HTERT RPE-1 (cell line): ENCODE measurements around the gene KISS1R.

Source experiments
- in situ Hi-C: fragments of 300-500 bp; cut with MboI; formaldehyde crosslinking; loops from 4 replicates; pipeline ENCODE4 v1.14.3; 2020; ENCODE audit warnings: low sequenced_read_pairs

KISS1R gene

DNA sequence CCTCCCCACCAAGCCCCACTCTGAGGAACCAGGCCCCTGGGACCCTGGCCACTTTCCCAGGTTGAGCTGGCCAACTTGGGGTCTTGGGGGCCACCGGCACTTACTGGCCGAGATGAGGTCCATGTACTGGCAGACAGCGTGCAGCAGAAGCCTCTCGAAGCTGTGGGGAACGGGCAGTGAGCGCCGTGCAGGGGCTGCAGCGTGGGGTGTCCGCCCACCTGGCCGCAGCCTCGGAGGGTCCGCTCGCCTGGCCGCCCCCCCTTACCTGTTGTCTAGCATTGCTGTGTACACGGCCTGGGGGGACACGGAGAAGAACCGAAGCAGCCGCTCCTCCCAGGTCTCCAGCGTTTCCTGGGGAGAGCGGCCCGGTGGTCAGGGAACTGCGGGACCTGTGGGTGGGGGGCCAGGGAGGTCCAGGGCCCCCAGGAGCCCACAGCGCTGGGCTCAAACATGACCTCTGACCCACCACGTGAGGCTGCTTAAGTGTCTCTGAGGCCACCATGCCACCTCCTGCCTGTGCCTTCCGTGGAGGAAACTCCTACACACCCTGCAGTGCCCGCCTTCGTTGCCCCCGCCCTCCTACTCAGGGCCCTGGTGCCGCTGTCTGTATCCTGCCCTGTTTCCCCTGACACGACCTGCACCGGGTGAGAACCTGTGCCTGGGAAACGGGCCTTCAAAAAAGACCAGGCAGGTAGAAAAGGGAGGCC, 17.6 kb upstream of the KISS1R start:
- in situ Hi-C loops: no loop called here

DNA sequence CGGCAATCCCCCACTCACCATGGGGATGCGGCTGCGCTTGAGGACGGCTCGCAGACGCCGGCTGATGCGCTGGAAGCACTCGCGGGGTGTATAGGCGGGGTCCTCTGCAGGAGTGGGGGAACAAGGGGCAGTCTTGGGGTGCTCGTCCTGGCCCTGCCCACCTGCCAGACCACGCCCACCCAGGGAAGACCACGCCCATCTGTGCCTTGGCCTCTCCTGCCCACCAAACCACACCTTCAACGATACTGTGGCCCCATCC, 17.2 kb upstream of the KISS1R start:
- in situ Hi-C loops: no loop called here

DNA sequence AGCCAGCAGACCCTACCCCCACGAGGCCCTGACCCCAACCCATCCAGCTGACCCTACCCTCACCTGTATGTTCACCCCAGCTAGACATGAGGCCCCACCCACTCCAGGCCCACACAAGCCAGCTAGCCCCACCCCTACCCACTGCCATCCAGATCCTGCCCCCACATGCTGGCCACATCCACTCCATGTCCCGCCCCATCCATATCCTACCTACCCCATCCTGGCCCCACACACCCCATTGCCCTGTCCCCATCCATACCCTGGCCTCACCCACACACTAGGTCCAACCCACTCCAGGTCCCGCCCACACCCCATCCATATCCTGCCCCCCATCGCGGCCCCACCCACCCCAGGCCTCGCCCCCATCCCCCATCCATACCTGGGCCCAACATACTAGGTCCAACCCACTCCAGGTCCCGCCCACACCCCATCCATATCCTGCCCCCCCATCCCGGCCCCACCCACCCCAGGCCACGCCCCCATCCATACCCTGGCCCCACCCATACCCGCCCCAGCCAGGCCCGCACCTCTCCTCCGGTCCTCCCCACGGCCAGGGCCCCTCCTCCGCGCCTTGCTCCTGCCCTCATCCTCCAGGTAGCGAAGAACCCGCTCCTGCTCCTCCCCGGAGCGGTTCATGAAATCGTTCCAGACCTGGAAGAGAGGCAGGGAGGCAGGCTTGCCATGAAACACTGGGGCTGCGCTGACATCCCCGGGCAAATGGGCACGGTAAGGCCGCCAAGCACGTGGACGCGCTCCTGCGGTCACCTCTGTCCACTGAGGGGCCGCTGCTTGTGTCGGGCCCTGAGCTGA, 16.6 kb upstream of the KISS1R start:
- in situ Hi-C loops: no loop called here

DNA sequence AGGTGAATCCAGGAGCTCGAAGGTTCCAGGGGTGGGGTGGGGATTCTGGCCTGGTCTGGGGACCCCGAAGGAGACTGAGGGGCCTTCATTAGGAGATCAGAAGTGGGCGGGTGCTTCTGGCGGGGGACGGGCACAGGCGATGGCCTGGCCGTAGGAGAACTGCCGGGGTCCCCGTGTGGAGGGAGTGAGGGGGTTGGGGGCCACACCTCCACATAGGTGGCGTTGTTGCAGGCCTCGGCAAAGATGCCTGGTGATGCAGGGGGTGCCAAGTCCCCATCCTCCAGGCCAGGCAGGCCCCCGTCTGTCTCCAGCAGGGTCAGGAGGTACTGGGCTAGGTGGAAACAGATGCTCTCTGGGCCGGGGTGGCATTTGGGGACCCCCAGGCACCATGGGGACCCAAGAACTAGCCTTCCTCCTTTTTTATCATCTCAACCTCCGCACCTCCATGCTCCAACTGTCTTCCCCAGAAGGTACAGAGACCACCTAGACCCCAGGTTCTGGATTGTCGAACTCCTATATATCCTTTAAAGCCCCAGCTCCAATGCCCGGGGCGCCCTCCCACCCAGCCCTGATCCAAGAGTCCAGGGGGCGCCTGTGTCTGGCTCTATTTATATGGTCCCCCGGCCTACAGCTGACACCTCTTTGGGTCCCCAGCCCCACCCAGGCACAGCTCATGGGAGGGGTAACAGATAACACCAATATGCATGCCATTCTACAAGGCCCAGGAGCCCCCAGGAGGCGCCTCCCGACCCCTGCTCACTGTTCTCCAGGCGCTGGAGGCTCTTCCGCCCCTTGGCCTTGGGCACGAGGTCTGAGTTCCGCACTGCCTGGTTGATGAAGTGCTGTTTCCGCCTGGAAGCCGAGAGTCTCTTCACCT, 15.7 kb upstream of the KISS1R start:
- in situ Hi-C loops: no loop called here

DNA sequence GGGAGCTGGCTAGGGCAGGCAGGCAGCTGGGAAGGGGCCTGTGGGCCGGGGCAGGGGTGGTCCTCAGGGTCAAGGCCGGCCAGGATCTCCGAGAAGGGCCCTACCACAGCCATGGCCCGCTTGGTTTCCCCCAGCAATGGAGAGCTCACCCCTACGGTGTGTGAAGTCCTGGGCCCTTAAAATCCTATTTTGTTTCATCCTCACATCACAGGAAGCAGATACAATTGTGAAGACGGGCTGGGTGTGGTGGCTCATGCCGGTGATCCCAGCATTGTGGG, 15.1 kb upstream of the KISS1R start:
- in situ Hi-C loops: no loop called here

DNA sequence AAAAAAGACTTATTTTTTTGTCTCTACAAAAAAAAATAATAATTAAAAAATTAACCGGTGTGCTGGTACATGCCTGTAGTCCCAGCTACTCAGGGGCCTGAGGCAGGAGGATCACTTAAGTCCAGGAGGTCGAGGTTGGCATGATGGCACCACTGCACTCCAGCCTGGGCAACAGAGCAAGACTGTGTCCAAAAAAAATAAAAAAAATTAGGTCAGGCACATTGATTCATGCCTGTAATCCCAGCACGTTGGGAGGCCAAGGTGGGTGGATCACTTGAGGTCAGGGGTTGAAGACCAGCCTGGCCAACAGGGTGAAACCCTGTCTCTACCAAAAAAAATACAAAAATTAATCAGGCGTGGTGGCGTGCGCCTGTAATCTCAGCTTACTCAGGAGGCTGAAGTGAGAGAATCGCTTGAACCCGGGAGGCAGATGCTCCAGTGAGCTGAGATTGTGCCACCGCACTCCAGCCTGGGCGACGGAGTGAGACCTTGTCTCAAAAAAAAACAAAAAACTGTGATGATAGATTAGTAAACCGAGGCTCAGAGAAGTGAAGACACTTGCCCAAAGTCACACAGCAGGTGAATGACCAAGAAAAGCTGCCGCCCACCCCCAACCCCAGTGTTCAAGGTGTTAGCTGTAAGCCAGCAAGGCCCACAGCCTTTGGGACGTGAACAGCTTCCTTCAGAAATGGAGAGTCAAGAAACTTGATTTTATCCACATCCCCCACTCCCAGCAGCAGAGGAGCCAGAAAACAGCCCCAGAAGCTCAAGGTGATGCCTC, 14.5 kb upstream of the KISS1R start:
- in situ Hi-C loops: no loop called here

DNA sequence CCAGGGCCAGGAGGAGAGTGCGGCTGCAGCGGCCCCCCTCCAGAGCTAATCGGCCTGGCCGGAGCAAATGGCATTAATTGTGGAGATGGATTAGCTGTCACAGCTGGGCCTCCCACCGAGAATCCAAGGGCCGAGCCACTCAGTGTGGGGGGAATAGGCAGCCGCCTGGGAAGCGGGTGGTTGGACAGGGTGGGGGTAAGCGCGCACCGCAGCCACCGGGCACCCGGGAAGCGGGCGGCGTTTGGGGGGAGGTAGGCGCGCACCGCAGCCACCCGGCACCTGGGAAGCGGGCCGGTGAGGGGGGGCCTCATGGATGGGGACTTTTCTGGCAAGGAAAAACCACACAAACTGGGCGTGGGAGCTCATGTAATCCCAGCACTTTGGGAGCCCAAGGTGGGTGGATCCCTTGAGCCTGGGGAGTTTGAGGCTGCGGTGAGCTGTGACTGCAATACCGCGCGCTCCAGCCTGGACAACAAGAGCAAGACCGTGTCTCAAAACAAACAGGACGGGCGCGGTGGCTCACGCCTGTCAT, 13.8 kb upstream of the KISS1R start:
- in situ Hi-C loops: no loop called here

DNA sequence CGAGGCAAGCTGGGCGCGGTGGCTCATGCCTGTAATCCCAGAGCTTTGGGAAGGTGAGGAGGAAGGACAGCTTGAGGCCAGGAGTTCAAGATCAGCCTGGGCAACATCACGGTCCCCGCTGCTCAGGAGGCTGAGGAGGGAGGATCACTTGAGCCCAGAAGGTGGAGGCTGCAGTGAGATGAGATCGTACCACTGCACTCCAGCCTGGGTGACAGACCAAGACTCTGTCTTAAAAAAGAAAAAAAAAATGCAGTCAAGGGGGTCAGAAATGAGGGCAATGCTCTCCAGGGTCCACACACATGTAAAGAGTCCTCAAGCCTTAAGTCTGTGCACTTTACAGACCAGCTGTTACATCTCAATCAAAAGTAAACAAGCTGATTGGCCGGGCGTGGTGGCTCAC, 12.6 kb upstream of the KISS1R start:
- in situ Hi-C loops: no loop called here

DNA sequence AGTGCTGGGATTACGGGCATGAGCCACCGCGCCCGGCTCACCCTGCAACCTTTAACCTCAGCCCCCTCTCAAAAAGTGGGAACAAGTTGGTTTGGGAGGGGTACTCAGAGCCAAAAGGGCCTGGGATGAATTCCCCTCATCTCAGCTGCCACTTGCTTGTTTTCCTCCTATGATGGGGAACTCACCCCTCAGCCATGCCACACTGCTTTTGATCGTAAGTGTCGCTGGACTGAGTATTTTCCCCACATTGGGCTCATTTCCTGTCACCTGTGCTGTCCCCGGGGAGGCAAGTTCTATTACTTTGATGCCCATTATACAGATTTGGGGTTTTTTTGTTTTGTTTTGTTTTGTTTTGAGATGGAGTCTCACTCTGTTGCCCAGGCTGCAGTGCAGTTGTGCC, 10.7 kb upstream of the KISS1R start:
- in situ Hi-C loops: no loop called here

DNA sequence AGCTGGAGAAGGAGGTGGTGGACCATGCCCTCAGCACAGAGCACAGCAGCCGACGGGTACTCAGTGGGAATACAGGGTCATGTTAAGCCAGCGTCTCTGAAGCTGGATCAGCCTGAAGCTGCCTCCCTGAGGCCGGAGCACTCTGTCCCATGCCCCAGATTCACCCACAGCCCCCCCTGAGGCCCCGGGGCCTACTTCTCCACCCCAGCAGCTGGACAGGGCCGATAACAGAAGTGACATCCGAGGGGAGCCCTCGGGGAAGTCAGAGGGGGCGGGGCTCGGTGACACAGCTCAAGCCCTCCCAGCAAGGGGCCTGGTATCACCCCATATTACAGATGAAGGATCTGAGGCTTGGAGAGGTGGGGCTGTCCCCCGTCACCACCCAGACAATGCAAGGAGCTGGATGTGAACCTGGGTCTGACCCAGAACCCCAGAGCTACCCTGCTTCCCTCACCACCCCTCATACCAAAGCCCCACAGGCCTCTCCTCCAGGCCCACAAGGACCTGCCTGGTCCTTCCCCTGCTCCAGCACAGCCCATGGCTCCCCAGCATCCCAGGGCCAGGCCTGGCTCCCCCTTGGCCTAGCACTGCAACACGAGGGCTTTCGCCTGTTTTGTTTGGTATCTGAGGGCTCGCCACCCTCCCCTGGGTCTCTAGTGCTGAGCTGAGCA, 9.8 kb upstream of the KISS1R start:
- in situ Hi-C loops: no loop called here

DNA sequence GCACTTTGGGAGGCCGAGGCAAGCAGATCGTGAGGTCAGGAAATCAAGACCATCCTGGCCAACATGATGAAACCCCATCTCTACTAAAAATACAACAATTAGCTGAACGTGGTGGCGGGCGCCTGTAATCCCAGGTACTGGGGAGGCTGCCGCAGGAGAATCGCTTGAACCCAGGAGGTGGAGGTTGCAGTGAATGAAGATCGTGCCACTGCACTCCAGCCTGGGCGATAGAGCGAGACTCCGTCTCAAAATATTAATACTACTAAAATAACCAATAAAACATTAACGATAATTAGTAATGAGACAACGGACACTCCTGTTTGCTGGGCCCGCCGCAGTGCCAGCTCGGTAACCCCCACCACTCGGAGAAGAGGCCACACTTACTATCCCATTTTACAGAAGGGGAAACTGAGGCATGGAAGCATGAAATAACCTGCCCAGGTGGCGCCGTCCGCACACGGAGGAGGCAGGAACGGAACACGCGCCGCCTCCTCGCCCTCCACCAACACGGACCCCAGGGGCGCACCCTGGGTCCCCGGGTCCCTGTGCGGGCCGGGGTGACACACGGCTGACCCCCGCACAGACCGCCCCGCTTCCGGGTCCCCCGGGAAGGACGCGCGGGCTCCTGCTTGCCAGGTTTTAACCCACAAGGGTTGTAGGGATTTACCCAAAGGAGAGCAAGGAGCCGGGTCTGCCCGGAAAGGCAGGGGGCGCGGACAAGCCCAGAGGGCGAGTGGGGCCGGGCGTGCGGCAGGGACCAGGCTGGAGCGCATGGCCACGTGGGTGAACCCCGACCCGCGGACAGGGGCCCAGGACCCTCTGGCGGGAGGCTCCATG, 5.7 kb upstream of the KISS1R start:
- in situ Hi-C loops: no loop called here

DNA sequence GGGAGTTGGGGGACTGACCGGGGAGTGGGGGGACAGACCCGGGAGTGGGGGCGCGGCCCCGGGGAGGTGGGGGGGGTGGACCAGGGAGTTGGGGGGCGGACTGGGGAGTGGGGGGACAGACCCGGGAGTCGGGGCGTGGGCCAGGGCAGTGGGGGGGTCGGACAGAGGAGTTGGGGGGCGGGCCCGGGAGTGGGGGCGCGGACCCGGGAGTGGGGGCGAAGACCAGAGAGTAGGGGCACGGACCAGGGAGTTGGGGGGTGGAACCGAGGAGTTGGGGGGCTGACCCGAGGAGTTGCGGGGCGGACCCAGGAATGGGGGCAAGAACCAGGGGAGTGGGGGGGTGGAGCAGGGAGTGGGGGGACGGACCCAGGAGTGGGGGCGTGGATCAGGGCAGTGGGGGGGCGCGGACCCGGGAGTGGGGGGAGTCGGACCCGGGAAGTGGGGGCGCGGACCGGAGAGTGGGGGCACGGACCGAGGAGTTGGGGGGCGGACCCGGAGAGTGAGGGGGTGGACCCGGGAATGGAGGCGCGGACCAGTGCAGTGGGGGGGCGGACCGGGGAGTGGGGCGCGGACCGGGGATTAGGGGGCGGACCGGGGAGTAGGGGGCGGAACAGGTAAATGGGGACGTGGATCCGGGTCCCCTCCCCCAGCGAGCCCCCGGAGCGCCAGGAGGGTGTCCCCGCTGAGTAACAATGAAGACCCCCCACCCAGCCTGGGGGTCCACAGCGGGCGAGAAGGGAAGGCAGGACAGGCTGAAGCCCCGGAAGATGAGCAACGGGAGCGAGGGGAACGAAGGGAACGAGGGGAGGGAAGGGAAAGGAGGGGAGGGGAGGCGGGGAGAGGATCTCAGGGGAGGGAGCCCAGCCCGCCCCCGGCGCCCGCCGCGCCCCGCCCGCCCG, 4.7 kb upstream of the KISS1R start:
- in situ Hi-C loops: no loop called here

DNA sequence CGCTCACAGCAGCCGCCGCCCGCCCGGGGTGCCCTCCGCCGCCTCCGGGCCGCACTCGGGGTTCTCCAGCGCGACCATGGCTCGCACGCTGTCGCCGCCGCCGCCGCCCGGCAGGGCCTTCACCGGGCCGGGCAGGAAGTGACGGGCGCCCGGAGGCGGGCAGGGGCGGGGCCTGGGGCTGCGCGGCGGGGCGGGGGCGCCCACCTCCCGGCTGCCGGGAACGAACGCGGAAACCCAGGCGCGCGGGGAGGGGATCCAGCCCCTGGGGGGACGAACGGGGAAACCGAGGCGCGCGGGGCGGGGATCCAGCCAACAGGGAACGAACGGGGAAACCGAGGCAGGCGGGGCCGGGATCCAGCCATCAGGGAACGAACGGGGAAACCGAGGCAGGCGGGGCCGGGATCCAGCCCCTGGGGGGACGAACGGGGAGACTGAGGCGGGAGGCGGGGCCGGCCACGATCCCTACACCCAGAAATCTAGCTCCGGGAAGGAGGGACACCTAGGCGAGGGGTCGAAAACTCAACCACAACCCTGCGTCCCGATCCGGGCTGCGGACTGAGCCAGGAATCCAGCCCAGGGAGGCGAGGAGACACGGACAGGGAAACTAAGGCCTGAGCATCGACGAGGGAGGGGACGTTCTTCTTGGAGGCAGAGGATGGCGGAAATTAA, 3.9 kb upstream of the KISS1R start, which contains the start of gene R3HDM4:
Gene R3HDM4, minus strand, starts transcription at position 140 of the 669 bp plus-strand sequence. Its CDS starts 62 bp downstream, at position 78.
- in situ Hi-C loops: no loop called here

DNA sequence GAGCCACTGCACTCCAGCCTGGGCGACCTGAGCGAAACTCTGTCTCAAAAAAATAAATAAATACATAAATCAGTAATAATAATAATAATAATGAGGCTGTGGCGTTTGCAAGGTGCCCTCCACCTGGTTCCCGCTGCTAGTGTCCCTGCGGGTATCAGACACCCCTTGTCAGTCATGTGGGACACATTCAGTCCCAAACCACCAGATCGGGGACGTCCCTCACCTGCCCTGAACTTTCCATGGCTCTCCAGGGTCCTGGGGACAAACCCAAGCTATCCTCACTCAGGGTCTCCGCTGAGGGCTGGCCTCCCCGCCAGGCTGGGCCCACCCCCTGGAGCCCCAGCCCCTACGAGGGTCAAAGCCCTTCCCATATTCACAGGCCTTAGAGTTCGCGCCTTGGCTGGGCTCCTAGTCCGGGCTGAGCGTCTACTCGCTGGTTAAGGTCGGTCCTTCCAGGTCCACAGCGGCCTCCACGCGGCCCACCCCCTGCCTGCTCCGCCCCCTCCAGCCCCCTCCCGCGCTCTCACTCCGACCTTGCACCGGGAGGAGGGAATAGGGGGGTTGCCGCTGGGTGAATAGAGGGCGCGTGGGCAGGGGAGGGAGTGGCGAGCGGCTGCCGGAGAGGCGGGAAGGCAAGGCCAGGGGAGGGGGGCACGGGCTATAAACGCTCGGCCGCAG, 349 bp upstream of the KISS1R start:
- in situ Hi-C loops: no loop called here

DNA sequence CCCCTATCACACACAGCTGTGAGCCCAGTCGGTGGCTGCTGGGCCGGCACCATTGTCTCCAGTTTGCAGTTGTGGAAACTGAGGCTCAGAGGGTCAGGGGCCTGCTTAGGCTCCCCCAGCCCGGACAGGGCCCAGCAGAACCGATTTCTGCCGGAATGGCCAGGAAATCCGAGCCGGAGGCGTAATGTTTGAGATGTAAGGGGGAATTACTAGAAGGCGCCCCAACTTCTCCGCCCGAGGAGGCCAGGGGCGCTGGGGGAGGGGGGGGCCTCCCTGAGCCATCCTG, 962 bp downstream of the KISS1R start:
- in situ Hi-C loops: no loop called here

DNA sequence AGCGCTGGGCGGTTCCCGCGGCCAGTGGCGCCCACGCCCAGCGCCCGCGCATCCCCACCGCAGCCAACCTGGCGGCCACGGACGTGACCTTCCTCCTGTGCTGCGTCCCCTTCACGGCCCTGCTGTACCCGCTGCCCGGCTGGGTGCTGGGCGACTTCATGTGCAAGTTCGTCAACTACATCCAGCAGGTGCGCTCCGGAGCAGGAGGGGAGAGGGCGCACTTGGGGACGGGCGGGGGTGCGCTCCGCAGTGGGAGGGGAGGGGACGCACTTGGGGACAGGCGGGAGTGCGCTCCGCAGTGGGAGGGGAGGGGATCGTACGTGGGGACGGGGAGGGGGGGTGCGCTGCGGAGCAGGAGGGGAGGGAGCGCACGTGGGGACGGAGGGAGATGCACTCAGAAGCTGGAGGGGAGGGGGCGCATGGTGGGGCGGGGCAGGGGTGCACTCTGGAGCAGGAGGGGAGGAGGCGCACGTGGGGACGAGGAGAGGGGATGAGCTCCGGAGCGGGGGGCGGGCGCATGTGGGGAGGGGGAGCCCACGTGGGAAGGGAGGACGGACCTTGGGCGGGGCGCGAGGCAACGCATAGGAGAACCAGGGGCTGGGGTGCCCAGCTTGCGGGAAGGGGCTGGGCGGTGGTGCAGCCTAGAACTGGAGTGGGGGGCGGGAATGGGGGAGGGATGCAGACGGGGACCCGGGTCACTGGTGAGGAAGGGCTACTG, 1.5 kb downstream of the KISS1R start:
- in situ Hi-C loops: no loop called here
